Keratinocyte (primary cell): Measurements from ENCODE around the gene GNG4. TPM values are rescaled to one million over a fixed set of nuclear protein-coding genes. Genes with fewer than 3 reads are reported as not detected.

Experiments
- DNase-seq: peaks from one replicate; pipeline ENCODE4 v3.0.0-alpha.2; 2011; ENCODE audit warnings: low read depth, missing footprints, low spot score
- FAIRE-seq: peaks from 2 replicates; lab custom pipeline; 2011; peaks lifted over from hg19 to GRCh38; lab: Jason Lieb, UNC
- H2AFZ ChIP-seq: 2 replicates; pipeline ENCODE4 v1.6.0; 2012; ENCODE audit warnings: low read length, control low read depth, inconsistent platforms; ENCODE audit not compliant: control insufficient read depth
- H3K27ac ChIP-seq: 2 replicates; pipeline ENCODE4 v1.5.1; 2011; ENCODE audit warnings: low read length; ENCODE audit not compliant: control insufficient read depth, insufficient read depth
- H3K27me3 ChIP-seq: 3 replicates; pipeline ENCODE4 v1.6.0; 2011; ENCODE audit warnings: low read length; ENCODE audit not compliant: control insufficient read depth, insufficient read depth; ENCODE audit errors: extremely low read depth
- H3K36me3 ChIP-seq, 2 experiments: 2 replicates in 1 of 2; 3 replicates in 1 of 2; pipeline ENCODE4 v1.5.1; 2011; ENCODE audit warnings: low read length in 2 of 2, mild to moderate bottlenecking in 1 of 2; ENCODE audit not compliant: control insufficient read depth in 2 of 2, insufficient read depth in 2 of 2; ENCODE audit errors: extremely low read depth in 1 of 2
- H3K4me1 ChIP-seq: 3 replicates; pipeline ENCODE4 v1.5.1; 2011; ENCODE audit warnings: low read length; ENCODE audit not compliant: control insufficient read depth, insufficient read depth; ENCODE audit errors: extremely low read depth
- H3K4me2 ChIP-seq: 3 replicates; pipeline ENCODE4 v1.6.0; 2011; ENCODE audit warnings: low read depth, low read length; ENCODE audit not compliant: control insufficient read depth, insufficient read depth; ENCODE audit errors: extremely low read depth
- H3K4me3 ChIP-seq, 3 experiments: fragments of 200-600 bp in 1 of 3; sonication (generic) in 1 of 3; 2 replicates in 2 of 3; 3 replicates in 1 of 3; pipeline ENCODE4 v1.5.1; 2011 to 2016; ENCODE audit warnings: low read length in 3 of 3, mild to moderate bottlenecking in 3 of 3, control low read depth in 2 of 3, inconsistent platforms in 1 of 3, low read depth in 1 of 3, mixed read lengths in 1 of 3, mixed run types in 1 of 3, moderate library complexity in 1 of 3; ENCODE audit not compliant: control insufficient read depth in 2 of 3, insufficient read depth in 2 of 3; ENCODE audit errors: extremely low read depth in 1 of 3
- H3K79me2 ChIP-seq: 2 replicates; pipeline ENCODE4 v1.6.0; 2012; ENCODE audit warnings: low read length; ENCODE audit not compliant: control insufficient read depth, insufficient read depth
- H3K9ac ChIP-seq: 3 replicates; pipeline ENCODE4 v1.6.0; 2011; ENCODE audit warnings: low read length; ENCODE audit not compliant: control insufficient read depth, insufficient read depth; ENCODE audit errors: extremely low read depth
- H3K9me1 ChIP-seq: 3 replicates; pipeline ENCODE4 v1.6.0; 2011; ENCODE audit warnings: low read length; ENCODE audit not compliant: control insufficient read depth, insufficient read depth; ENCODE audit errors: extremely low read depth
- H3K9me3 ChIP-seq: 2 replicates; pipeline ENCODE4 v1.5.1; 2012; ENCODE audit warnings: low read depth, low read length; ENCODE audit not compliant: control insufficient read depth
- H4K20me1 ChIP-seq: 3 replicates; pipeline ENCODE4 v1.6.0; 2011; ENCODE audit warnings: low read length; ENCODE audit not compliant: control insufficient read depth, insufficient read depth; ENCODE audit errors: extremely low read depth
- EZH2 ChIP-seq: IDR thresholded peaks from one replicate; pipeline ENCODE4 v1.6.1; 2012; ENCODE audit warnings: inconsistent platforms, mild to moderate bottlenecking, low read length, moderate library complexity
- dilution Hi-C: fragments of 300-500 bp; cut with MboI; formaldehyde crosslinking; loops from one replicate; pipeline ENCODE4 v1.7.0; 2020; ENCODE audit warnings: low sequenced_read_pairs; ENCODE audit not compliant: extremely low pct_ligation_motif_present
- polyA plus RNA-seq, 5 experiments: library from polyadenylated mRNA; depleted of rRNA in 3 of 5; stranded (reverse) in 3 of 5; stranded (forward) in 1 of 5; unstranded in 1 of 5; fragments of >200 nt; gene quantifications; 1 replicate in 1 of 5; 2 replicates in 3 of 5; 3 replicates in 1 of 5; pipeline versions ENCODE4 v1.2.1 to v1.2.3, GENCODE V29; 2011 to 2012; ENCODE audit warnings: missing spikeins in 2 of 5, low read depth in 1 of 5, low replicate concordance in 1 of 5
- TF ChIP-seq, protein P1 (sequence below), 3 experiments: IDR thresholded peaks in 1 of 3; conservative IDR thresholded peaks in 1 of 3; optimal IDR thresholded peaks in 1 of 3; 2 replicates in 2 of 3; 3 replicates in 1 of 3; pipeline versions ENCODE3 to v1.5.1; 2011; ENCODE audit warnings: low read length in 3 of 3, mild to moderate bottlenecking in 3 of 3, moderate library complexity in 2 of 3, control low read depth in 1 of 3, inconsistent platforms in 1 of 3; ENCODE audit not compliant: insufficient read depth in 2 of 3; ENCODE audit errors: extremely low read depth in 1 of 3

GNG4 gene
- polyA plus RNA-seq, 1 donor (not counting 4 experiments of a cell fraction or from before 2014, with no cell fraction given): 0.07 TPM

DNA sequence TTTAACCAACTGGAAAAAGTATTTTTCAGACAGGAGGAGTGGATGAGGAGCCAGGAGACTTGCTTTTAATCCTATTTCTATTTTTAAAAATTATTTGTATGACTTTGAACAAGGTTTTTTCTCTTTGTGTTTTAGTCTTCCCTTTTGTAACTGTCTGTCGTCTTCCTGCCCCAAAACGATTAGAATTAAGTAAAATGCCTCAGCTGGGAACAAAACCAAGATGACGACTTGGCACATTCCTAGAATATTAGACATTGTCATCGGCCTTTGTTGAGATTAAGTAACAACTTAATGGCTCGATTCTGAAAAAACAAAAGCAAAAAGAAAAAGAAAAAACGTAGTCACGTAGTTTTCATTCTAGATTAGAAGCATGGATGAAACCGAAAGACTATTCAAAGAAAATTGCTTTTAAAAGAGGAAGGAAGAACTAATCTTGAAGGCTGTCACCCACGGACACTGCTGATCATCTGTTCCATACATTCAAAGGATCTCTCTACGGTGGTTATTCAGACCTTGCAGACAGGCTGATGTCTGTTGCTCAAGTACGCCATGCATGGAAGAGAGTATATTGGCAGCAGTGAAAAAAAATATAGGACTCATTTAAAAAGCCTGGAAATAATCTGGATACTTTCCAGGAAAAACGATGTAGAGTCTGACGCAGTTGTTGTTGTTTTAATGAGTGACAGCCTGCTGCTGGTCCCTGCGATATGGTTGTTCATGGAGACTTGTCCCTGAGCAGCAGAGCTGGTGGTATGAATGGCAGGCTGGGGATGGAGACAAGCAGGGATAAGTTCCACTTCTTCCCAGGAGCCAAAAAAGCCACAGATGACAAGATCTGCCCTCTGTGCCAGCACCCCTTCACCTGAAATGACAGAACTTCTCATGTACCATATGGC is 16.8 kb downstream of the GNG4 start:
- no peak overlapping the region for H3K27ac ChIP-seq
- DNase-seq (no peak), FAIRE-seq (no peak)
- H3K4me2 ChIP-seq: no peak overlapping the region
- no peaks in the 10 kb centered on the region for H4K20me1 ChIP-seq
- no peak for TF ChIP-seq EZH2
- TF ChIP-seq, protein P1, sequence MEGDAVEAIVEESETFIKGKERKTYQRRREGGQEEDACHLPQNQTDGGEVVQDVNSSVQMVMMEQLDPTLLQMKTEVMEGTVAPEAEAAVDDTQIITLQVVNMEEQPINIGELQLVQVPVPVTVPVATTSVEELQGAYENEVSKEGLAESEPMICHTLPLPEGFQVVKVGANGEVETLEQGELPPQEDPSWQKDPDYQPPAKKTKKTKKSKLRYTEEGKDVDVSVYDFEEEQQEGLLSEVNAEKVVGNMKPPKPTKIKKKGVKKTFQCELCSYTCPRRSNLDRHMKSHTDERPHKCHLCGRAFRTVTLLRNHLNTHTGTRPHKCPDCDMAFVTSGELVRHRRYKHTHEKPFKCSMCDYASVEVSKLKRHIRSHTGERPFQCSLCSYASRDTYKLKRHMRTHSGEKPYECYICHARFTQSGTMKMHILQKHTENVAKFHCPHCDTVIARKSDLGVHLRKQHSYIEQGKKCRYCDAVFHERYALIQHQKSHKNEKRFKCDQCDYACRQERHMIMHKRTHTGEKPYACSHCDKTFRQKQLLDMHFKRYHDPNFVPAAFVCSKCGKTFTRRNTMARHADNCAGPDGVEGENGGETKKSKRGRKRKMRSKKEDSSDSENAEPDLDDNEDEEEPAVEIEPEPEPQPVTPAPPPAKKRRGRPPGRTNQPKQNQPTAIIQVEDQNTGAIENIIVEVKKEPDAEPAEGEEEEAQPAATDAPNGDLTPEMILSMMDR (optimal IDR thresholded peaks at IDR 0.05 in 1 of 3, IDR thresholded peaks at IDR 0.05 in 1 of 3, conservative IDR thresholded peaks at IDR 0.05 in 1 of 3; ENCODE audit: extremely low read depth in 1 of 3, insufficient read depth in 2 of 3, low read length in 3 of 3): no peak
- no peaks in the 10 kb centered on the region for H3K4me1 ChIP-seq
- no peaks in the 10 kb centered on the region for H3K9me3 ChIP-seq
- no peaks in the 10 kb centered on the region for H3K79me2 ChIP-seq
- H3K36me3 ChIP-seq: no peaks in the 10 kb centered on the region
- H2AFZ ChIP-seq: no peak overlapping the region
- dilution Hi-C loops: no loop called here
- H3K27me3 ChIP-seq: no peaks in the 10 kb centered on the region
- H3K9me1 ChIP-seq: no peaks in the 10 kb centered on the region
- H3K9ac ChIP-seq: no peak overlapping the region
- no peak overlapping the region for H3K4me3 ChIP-seq

DNA sequence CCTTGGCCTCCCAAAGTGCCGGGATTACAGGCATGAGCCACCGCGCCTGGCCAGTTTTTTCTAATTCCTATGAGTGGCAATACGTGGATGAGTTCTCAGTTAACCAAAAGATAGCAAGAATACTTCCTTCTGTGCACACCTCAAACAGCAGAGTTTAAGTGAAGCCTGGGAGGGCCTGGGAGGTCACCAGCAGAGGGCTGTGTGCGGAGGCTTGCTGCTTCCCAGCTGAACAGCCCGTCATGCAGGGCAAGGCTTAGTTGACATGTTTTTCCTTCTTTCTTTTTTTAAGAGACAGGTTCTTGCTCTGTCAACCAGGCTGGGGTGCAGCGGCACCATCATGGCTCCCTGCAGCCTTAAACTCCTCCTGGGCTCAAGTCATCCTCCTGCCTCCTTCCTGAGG is 17.8 kb downstream of the GNG4 start:
- no peak overlapping the region for H3K9ac ChIP-seq
- H3K27me3 ChIP-seq: no peaks in the 10 kb centered on the region
- dilution Hi-C loops: no loop called here
- FAIRE-seq (no peak), DNase-seq (no peak)
- H3K4me3 ChIP-seq: no peak overlapping the region
- no peak overlapping the region for H2AFZ ChIP-seq
- H4K20me1 ChIP-seq: no peaks in the 10 kb centered on the region
- no peaks in the 10 kb centered on the region for H3K36me3 ChIP-seq
- no peaks in the 10 kb centered on the region for H3K79me2 ChIP-seq
- H3K4me2 ChIP-seq: no peak overlapping the region
- no peaks in the 10 kb centered on the region for H3K9me1 ChIP-seq
- H3K27ac ChIP-seq: no peak overlapping the region
- no peaks in the 10 kb centered on the region for H3K4me1 ChIP-seq
- TF ChIP-seq, protein P1 (optimal IDR thresholded peaks at IDR 0.05 in 1 of 3, IDR thresholded peaks at IDR 0.05 in 1 of 3, conservative IDR thresholded peaks at IDR 0.05 in 1 of 3; ENCODE audit: extremely low read depth in 1 of 3, insufficient read depth in 2 of 3, low read length in 3 of 3): no peak
- no peak for TF ChIP-seq EZH2
- H3K9me3 ChIP-seq: no peaks in the 10 kb centered on the region
